HG03575 (cell line): ENCODE measurements around the gene HELB.

ENCODE experiments used
- ATAC-seq: cut with Tn5 transposase; IDR thresholded peaks from one replicate; pipeline ENCODE4 v1.9.1; 2021; ENCODE audit not compliant: unreplicated experiment, insufficient number of reproducible peaks, low FRiP score; ENCODE audit errors: extremely low read depth

HELB gene

GRCh38 chr12:66351301-66351700, 49.0 kb downstream of the HELB start:
- no peak for ATAC-seq

- ATAC-seq = no peak
Measured at GRCh38 chr12:66352197-66352596, 49.9 kb downstream of the HELB start.

- no peak for ATAC-seq
Measured at GRCh38 chr12:66352899-66353298, 50.6 kb downstream of the HELB start.

- ATAC-seq = no peak
Measured at GRCh38 chr12:66354291-66354690, 52.0 kb downstream of the HELB start.

GRCh38 chr12:66359300-66359699, 57.0 kb downstream of the HELB start:
- no peak for ATAC-seq

- no peak for ATAC-seq
Measured at GRCh38 chr12:66361703-66362102, 59.4 kb downstream of the HELB start.

GRCh38 chr12:66365718-66366490, 63.6 kb downstream of the HELB start:
- ATAC-seq = no peak

GRCh38 chr12:66367015-66367667, 64.8 kb downstream of the HELB start:
- no peak for ATAC-seq

- ATAC-seq = no peak
Measured at GRCh38 chr12:66371982-66372381, 69.7 kb downstream of the HELB start.

GRCh38 chr12:66375560-66375959, 73.3 kb downstream of the HELB start:
- ATAC-seq = no peak

GRCh38 chr12:66379616-66380015, 77.3 kb downstream of the HELB start:
- ATAC-seq = no peak

GRCh38 chr12:66380769-66381535, 78.7 kb downstream of the HELB start:
- ATAC-seq = no peak

GRCh38 chr12:66387117-66387516, 84.8 kb downstream of the HELB start:
- ATAC-seq = no peak
